Adrenal gland (tissue), 5 donors: ENCODE measurements around the gene PCNP.

Source experiments
- POLR2A ChIP-seq, 2 donors: fragments of 450-650 bp; IDR thresholded peaks; one replicate each; pipeline ENCODE4 v1.6.1; 2017; ENCODE audit warnings: antibody characterized with exemption in 2 of 2, mild to moderate bottlenecking in 2 of 2, moderate library complexity in 1 of 2
- TF ChIP-seq, protein P1 (sequence below), 6 experiments: fragments of 450-650 bp in 4 of 6; fragments of 200-600 bp in 2 of 6; sonication (generic) in 1 of 6; IDR thresholded peaks; 1 replicate in 5 of 6; 2 replicates in 1 of 6; pipeline versions ENCODE4 v1.5.1 to v1.8.0; 2016 to 2021; ENCODE audit warnings: antibody characterized with exemption in 6 of 6, mild to moderate bottlenecking in 2 of 6, moderate library complexity in 1 of 6
- donor health status: DM: no; HTN: no; CAD: no.

DNA sequence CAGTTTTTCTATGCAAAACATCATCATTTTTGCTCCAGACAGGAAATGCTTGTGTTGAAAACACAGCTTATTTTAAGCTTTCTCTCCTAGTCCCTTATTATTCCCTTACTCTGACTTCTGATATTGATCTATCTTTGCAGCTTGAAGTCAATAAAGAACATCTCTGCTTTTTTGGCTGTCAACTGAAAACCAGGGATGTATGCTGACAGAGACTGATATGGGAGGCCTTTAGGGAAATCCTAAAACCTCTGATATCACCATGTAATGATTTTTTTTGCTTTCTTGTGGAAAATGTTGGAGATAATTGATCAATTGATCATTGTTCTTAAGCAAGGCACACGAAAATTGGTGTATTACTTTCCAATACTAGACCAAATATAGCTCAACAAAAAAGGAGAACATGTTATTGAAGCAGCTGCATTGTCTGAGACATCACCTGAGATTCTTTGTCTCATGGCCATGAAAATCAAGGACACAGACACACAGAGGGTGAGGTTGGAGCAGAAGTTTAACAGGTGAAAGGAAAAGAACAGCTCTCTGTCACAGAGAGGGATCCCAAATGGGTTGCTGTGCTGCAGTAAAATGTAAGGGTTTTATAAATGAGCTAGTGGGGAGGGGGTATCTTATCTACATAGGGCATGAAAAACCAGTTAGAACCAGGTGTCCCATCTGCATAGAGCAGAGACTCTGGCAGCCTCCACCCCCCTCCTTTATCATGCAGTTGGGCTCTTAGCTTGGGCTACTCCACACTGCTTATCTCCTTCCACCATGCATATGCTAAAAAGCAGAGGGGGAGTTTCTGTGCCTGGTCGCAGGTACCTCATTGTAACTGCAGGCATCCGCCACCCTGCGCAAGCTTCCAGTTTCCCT, 43.9 kb upstream of the PCNP start:
- TF ChIP-seq POLR2A (IDR thresholded peaks at IDR 0.05), result no peak
- TF ChIP-seq, protein P1, sequence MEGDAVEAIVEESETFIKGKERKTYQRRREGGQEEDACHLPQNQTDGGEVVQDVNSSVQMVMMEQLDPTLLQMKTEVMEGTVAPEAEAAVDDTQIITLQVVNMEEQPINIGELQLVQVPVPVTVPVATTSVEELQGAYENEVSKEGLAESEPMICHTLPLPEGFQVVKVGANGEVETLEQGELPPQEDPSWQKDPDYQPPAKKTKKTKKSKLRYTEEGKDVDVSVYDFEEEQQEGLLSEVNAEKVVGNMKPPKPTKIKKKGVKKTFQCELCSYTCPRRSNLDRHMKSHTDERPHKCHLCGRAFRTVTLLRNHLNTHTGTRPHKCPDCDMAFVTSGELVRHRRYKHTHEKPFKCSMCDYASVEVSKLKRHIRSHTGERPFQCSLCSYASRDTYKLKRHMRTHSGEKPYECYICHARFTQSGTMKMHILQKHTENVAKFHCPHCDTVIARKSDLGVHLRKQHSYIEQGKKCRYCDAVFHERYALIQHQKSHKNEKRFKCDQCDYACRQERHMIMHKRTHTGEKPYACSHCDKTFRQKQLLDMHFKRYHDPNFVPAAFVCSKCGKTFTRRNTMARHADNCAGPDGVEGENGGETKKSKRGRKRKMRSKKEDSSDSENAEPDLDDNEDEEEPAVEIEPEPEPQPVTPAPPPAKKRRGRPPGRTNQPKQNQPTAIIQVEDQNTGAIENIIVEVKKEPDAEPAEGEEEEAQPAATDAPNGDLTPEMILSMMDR (IDR thresholded peaks at IDR 0.05), result no peak
